Measurements from ENCODE around the gene GPC1. TPM values are rescaled to one million over a fixed set of nuclear protein-coding genes. Genes with fewer than 3 reads are reported as not detected.

The GPC1 gene
- polyA plus RNA-seq, 1 donor = 28.1 TPM

DNA sequence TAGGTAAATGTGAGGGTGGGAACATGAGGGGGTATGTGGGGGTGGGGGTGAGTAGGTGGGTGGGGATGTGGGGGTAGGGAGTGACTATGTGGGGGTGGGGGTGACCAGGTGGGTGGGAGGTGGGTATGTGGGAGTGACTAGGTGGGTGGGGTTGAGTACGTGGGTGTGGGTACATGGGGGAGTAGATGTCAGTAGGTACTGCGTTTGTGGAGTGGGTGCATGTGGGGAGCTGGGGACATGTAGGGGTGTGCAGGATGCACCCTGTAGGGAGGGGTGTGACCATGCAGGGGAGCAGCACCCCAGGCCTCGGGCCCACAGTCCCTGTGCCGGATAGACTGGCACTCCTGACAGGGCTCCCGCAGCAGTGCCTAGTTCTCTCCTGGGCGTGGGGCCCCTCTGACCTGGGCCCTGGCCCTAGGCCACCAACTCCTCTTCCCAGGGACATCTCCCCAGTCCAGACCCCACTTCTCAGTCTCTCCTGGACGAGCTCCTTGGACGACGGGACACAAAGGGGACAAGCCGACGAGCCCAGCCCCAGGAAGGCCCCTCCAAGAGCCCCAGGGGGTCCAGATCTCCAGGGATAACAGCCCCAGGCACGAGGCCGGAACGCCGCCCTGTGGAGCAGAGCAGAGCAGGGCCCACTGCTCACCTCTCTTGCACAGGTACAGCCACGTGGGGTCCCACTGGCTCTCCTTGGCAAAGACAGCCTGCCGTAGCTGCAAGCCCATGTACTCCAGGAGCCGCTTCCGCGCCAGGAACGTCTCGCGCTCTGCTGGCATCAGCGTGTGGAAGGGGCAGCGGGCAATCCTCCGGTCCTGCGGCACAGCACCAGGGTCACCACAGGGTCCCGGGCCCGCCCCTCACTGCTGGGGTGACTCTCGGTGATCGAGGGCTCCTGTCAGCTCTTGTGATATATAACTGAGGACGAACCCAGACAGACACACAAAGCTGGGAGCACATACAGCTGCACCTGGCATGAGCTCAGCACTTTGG, 64.1 kb downstream of the GPC1 start:
- DNase-seq = no peak

DNA sequence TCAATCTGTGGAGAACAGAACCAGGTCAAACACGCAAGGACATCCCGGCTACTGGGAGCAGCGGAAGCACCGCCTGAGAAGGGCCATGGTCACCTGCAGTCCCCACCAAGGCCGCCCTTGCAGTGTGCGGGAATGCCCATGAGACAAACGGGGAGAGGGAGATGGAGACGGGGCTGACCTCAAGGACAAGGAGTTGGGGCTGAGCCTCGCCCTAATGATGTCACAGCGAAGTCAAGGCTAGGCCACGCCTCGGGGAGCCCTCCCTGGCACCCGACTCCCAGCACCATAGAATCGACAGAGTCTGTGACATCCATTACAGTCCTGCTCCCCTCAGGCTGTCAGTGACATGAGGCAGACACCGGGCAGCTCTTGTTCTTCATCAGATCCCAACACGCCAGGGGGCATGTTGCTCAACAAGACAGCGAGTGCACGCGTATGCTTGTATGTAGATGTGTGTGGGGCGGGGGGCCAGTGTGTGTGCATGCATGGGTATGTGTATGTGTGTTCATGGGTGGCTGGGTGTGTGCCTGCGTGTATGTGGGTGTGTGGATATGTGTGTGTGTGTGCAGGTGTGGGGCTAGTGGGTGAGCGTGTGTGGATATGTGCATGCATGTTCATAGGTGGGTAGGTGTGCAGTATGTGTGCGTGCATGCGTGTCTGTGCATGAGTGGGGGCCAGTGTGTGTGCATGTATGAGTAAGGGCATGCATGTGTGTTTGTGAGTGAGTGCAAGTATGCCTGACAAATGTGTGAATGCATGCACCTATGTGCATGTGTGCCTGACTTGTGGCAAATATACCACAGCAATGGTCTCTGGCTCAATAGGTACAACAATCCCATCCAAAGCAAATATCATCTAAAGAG, 65.3 kb downstream of the GPC1 start:
- DNase-seq = no peak

DNA sequence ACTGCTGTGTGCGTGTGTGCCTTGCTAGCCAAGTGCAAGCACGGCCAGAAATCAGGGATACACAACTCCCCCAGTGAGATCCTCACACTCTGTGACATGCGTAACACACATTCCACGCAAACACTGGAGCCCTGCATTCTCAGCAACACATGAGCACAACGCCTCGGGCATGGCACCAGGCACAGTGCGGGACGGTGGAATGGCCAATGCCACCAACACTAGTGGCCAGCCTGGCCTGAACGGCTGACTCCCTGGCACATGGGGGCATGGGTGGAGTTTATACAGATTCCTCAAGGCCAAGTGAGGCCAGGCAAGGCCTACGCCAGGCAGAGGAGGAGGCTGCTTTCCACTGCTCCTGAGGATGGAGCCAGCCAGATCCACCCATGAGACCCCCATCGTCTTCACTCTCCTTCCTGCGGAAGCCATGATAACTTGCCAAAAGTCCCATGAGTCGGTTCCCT, 66.1 kb downstream of the GPC1 start:
- DNase-seq = no peak

DNA sequence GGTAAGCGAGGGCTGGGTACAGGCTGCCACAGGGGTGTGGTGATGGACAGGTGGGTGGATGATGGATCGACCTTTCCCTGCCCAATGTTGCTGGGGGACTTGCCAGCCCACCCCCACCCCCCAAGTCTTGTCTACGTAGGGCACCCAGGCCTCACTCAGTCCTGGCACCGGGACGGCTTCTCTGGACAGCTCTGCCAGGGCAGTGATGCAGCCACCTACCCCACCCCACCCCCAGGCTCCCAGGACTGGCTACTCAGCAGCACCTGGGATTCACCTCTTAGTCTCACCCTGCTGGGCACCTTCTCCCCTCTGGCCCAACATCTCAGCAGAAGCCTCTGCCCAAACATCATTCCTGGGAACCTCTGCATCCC, 66.6 kb downstream of the GPC1 start:
- no peak for DNase-seq

DNA sequence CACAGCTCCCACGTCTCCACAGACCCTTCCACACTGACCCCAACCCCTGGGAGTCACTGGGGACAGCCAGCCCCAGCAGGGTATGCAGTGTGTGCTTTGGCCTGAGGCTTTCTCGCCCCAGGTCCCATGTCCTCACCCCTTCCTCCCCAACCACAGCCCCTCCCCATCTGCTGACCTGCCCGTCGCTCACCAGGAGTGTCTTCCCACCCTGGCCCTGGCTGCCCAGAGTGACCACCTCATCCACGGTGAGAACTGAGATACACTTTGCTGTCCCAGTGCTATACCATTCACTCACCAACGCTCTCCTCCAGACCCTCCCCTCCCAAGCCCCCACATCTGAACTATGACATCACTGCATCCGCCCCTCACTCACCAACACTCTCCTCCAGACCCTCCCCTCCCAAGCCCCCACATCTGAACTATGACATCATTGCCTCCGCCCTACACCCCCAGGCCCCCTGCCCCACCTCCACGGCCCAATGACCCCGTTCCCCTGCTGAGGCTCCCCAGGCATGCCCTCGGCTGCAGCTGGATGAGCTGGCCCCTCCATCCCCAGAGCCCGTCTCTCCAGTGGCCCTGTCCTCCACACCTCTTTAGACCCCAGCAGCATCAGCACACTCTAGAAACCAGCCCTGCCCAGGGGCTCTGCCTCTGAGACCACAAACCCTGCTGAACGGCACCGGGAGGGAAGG, 67.1 kb downstream of the GPC1 start:
- DNase-seq = no peak

DNA sequence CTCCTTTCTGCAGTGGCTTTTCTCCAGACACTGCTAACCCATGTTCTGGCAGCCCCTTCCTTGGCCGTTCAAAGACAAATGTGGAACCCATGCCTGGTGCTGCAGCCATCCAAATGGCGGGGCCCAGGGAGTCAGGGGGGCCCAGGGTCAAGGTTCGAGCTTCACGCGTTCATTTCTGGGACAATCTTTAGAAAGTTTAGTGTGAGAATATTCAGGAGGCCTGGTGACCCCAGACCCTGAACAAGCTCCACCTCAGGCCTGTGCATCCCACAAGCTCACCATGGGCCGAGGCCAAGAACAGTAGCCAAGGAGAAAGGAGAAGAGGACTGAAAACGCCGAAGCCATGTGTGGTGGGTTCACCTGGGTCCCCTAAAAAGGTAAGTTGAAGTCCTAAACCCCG, 67.9 kb downstream of the GPC1 start:
- DNase-seq = no peak

DNA sequence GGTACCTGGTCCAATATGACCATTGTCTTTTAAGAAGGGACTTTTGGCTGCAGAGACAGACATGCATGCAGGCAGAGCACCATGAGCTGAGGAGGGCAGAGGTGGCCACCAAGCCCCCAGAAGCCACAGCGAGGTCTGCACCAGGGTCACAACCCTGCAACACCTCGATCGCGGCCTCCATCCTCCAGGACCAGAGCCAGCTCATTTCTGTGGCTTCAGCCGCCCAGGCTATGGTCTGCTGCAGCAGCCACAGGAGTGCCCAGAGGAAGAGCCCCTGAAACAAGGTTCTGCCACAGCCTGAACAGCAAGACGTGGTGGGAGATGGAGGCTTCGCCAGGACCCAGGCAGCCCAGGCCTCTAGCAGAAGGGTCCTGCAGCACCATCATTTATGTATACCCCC, 68.4 kb downstream of the GPC1 start:
- DNase-seq = no peak

DNA sequence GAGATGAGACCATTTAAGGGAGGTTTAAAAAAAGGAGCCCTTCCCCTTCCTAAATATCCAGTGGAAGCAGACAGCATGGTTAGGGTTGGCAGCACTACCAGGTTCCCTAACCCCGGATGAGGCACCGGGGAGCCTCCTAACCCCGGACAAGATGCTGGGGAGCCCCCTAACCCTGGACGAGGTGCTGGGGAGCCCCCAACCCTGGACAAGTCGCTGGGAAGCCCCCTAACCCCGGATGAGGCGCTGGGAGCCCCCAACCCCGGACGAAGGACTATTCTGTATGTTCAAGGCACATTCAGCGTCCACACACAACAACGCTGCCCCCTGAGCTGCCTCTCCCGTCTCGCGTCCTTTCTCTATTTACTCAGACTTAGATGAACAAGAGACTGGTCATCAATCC, 70.4 kb downstream of the GPC1 start:
- no peak for DNase-seq

DNA sequence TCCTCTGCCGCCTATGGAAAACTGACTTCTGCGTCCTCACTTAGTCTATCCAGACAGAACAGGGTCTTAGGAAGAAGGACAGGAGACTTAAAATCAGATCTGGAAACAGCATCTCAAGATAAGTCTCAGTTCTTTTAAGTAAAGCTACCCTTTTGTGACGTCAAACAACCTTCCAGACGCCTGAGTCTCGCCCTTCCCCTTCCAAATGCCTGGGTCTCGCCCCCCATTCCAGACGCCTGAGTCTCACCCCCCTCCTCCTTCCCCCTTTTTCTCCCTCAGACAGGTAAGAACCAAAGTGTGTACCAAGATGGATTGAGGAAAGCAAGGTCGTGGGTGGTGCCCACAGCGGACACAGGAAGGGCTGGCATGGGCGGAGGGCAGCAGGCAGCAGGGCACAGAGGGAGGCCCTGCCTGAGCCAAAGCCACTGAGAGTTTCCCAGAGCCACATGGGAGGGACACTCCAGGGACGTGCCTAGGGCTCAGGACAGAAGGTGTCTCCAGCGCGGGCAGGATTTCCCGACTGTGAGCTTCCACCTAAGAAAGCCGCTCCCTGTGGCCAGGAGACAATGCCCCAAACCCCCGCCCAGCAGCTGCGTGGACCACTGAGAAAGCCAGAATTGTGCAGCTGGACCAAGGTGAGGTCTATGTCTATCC, 71.1 kb downstream of the GPC1 start:
- DNase-seq = no peak

DNA sequence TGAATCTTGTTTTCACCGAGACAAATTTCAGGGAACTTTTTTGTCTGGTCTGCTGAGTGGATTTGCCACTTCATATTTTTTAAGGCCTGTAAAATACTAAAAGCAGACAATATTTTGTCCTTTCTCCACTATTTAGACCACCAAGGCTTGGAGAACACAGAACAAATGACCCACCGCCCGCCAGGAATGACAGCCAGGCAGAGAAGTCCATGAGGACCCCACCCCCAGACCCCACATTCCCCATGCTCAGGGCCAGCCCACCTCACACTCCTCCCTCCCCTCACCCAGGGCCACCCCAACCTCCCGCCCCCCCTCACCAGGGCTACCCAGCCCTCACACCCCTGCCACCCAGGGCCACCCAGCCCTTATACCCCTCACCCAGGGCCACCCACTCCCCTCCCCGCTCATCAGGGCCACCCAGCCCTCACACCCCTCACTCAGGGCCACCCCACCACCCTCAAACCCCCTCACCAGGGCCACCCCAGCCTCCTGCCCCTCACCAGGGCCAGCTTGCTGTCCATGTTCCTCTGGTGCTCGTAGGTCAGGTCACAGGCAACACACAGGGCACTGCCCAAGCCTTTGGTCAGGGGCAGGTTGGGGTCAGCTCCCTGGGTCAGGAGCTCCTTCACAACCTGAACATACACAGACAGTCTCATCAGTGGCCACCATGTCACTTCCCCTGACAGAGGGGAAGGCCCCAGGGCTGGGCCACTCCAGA, 71.8 kb downstream of the GPC1 start:
- DNase-seq = no peak

DNA sequence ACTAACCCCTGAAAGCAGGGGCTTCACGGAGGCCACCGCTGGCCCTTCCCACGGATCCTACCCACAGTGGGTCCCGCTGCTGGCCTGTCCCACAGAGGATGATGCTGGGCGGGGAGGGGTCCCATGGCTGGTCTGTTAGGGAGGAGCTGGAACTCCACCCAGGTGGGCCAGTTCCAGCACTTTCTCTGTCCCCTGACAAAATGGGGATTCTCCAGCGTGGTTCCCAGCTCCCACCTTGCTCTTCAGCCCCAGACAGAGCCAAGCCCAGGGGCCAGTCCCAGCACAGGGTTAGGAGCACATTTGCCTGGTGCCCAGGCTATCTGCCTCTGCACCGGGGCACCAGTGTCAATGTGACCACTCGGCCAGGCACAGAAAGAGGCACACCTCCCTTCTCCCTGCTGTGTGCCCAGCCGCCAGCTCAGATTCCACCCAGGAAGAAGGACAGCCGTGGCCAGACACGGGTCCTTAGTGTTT, 72.4 kb downstream of the GPC1 start:
- DNase-seq = no peak

DNA sequence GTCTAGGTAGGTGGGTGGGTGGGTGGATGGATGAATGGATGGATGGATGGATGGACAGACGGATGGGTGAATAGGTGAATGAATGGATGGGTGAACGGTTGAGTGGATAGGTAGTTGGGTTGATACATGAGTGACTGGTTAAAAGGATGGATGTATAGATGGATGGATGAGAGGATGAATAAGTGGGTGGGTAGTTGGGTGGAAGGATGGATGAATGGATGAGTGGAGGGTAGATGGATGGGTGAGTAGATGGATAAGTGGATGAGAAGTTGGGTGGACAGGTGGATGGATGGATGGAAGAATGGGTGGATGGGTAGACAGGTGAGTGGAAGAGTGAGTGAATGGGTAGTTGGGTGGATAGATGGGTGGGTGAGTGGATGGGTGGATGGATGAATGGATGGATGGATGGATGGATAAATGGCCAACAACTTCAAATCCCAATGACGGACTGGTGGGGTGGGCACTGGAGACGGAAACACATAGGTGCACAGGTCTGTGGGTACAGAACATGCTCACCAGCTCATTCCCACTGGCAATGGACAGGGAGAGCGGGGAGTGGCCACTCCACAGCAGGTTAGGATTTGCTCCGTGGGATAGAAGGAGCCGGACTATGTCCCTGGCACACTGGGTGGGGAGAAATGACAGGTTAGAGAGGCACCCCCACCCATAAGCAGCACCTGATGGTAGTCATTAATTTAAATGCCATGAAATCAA, 73.5 kb downstream of the GPC1 start:
- no peak for DNase-seq

DNA sequence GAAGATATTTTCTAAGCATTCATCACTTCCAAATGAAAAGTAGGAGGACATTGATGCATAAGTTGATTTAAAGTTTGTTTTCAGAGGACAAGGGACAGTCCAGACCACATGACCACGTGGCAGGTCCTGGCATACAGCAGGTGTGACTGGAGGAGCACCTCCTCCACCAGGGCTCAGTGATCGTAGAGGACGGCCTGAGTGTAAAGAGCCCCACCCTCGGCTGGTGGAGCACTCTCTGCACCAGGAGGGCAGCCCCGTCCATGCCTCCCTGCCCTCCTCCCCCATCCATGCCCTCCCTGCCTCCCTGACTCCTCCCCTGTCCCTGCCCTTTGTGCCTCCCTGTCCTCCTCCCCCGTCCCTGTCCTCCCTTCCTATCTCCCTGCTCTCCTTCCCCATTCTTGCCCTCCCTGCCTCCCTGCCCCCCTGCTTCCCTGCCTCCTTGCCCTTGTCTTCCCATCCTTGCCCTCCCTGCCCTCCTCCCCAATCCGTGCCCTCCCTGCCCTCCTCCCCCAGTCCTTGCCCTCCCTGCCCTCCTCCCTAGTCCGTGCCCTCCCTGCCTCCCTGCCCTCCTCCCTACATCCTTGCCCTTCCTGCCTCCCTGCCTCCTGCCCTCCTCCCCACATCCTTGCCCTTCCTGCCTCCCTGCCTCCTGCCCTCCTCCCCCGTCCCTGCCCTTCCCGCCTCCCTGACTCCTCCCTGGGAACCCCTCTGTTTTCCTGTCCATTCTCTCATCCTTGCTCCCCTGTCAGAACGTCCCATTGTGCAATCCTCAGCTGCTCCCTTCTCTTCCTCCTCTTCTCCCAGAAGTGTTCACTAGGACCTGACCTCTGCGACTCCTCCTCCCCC, 74.4 kb downstream of the GPC1 start:
- no peak for DNase-seq

DNA sequence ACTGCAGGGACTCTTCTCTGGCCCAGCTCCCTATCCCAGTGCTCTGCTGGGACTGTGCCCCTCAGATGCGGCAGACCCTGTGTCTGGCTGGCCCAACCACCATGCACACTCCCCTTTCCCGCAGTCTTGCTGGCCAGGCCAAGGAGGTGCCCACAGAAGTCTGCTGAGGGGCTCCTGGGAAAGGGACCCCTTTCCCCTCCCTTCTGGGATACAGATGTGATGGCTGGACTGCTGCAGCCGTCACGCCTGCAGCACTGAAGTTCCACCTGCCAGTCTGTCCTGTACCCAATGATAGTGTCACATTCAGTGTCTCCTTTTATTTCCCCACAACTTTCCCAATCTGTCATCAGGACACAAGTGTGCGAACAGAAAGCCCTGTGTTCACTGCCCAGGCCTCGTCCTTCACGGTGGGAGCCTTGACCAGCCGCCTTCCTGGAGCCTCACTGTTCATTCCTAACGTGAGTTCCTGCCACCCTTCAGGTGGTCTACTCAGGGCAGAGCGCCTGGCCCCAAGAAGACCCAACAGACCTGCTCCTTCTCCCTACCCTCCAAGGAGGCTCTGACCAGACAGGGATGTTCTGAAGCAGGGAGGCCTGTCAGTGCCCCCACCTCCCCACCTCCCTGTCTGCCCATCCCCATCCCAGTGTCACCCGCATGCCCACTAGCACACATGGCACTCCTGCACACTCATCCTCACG, 75.2 kb downstream of the GPC1 start:
- DNase-seq = no peak

DNA sequence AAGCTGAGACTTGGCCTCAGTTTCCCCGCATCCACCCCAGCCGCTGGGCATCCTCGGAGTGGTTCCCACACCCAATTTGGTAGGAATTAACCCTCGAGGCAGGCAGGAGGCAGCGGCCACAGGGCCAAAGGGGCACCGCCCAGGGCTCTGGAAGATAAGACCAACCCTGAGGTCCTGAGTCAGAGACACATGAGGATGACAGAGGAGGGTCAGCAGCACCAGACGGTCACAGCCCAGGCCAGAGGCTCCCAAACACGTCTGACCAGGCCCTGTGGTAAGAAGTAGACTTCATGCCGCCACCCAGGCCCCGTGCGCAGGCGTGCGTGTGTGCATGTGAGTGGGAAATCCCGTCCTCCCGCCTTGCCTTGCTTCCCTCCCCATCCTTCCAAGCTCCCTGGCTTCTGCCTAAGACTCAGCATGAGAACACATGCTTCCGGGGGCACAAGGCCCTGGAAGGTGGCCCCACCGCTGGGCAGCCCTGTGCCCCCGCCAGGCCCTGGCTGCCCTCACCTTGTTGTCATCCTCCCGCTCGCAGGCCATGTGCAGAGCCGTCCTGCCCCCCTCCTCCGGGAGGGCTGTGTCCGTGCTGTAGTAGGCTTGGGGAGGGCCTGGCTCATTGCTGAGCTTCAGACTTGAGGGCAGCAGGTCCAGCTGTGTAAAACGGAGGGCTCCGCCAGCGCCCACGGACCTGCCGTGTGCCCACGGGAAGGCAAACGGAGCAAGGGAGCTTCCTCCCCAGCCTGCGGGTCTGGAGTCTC, 76.1 kb downstream of the GPC1 start:
- DNase-seq = no peak

DNA sequence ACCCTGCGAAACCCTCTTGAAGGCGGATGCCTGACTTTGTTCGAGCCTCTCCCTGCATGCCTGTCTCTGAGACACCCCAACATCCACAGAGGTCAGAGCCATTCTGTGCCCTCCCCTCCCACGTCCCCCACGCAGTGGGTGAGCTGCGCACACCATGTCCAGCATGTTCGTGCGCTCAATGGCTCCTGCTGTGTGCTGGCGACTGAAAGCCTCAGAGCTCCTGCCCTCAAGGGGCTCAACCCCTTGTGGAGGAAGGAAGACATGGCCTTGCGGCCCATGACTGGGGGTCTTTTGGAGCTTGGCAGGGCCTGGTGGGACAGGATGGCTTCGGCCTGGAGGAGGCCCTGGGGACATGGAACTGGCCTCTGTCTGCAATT, 76.6 kb downstream of the GPC1 start:
- DNase-seq = no peak

DNA sequence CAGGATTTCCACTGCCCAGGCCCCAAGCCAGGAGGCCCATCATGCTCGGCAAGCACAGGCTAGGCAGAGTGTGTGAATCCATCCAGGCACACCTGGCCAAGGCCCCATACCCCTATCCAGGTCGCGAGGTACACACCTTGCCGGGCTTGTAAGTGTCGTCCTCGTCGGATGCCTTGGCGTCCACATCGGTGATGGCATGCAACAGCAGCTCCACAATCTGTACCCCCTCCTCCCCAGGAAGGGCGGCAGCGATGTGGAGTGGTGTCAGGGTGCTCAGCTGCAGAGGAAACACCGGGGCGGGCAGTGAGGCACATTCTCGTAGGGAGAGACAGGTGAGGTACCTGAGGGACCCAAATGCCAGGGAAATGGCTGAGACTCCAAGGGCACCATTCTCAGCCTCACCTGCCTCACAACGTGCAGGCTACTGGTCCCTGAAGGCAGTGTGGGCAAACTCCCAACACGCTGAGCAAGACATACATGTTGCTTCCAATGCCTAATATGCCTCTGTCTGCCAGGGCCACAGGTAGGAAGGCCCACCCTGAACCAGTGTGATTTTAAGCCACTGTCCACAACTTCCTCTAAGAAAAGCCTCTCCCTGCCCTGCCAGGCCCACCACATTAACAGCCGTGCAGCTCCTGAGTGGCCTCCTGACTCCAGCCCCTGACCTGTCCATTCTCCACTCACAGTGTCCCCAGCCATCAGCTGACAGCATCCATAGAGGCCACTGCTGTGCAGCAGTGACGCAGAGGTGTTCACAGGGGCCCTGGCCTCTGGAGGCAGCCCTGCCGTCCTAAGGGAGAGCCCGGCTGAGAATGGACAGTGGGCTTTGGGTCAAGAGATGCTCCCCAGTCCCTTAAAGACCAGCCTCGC, 77.4 kb downstream of the GPC1 start:
- no peak for DNase-seq

Measured in left kidney (tissue), 2 donors.